ENCODE results near the gene VSTM5.

- TF ChIP-seq CTCF (IDR thresholded peaks at IDR 0.05 in 8 of 11, conservative IDR thresholded peaks at IDR 0.05 in 3 of 11) = no peak
- TF ChIP-seq POLR2AphosphoS5 (IDR thresholded peaks at IDR 0.05) = no peak
These were observed 40.1 kb upstream of the VSTM5 start for GRCh38 chr11:93890391-93891051.
